ENCODE measurements around the gene ECSIT.

The ECSIT gene

GRCh38 chr19:11551603-11552235, 22.8 kb upstream of the ECSIT start:
- intact Hi-C loops (cut with DNase I; ENCODE audit: low total_unique reads), result no loop called here
- Histone ChIP-seq H3K27me3 (no peaks in the 10 kb centered on the region), H3K36me3 (peaks cover 49 to 80% (median 61%) of the 10 kb centered on the region in 3 donors), H3K27ac (peak overlapping the region; percentile 93 to 95), H3K4me1 (peaks cover 0 to 47% (median 23%) of the 10 kb centered on the region in 4 donors), H3K4me3 (peak overlapping the region; percentile 32 to 33), H3K9me3 (no peaks in the 10 kb centered on the region)
- TF ChIP-seq CTCF (IDR thresholded peaks at IDR 0.05), result peak; percentile 50 to 55
- peak; percentile 39 to 87 for DNase-seq

- intact Hi-C loops (cut with DNase I; ENCODE audit: low total_unique reads), result no loop called here
- H3K27me3 ChIP-seq, result no peaks in the 10 kb centered on the region
- peaks cover 63 to 80% (median 70%) of the 10 kb centered on the region in 3 donors for H3K36me3 ChIP-seq
- peaks cover 0 to 53% (median 20%) of the 10 kb centered on the region in 4 donors for H3K4me1 ChIP-seq
- H3K4me3 ChIP-seq, result no peak overlapping the region
- no peak for TF ChIP-seq CTCF (IDR thresholded peaks at IDR 0.05)
- H3K27ac ChIP-seq, result peak overlapping the region; percentile 93 to 95
- no peaks in the 10 kb centered on the region for H3K9me3 ChIP-seq
- DNase-seq, result no peak
These were observed 21.3 kb upstream of the ECSIT start for GRCh38 chr19:11550265-11550664.

- Histone ChIP-seq H3K9me3 (no peaks in the 10 kb centered on the region), H3K27me3 (no peaks in the 10 kb centered on the region), H3K27ac (peak overlapping the region; percentile 93 to 95), H3K4me3 (no peak overlapping the region), H3K36me3 (peaks cover 71 to 81% (median 71%) of the 10 kb centered on the region in 3 donors), H3K4me1 (peaks cover 0 to 59% (median 21%) of the 10 kb centered on the region in 4 donors)
- no peak for DNase-seq
- TF ChIP-seq CTCF (IDR thresholded peaks at IDR 0.05), result no peak
- intact Hi-C loops (cut with DNase I; ENCODE audit: low total_unique reads), result no loop called here
These were observed 20.5 kb upstream of the ECSIT start for GRCh38 chr19:11549386-11549953.

GRCh38 chr19:11547929-11548700, 19.2 kb upstream of the ECSIT start:
- no peak for TF ChIP-seq CTCF (IDR thresholded peaks at IDR 0.05)
- intact Hi-C loops (cut with DNase I; ENCODE audit: low total_unique reads), result no loop called here
- no peak for DNase-seq

GRCh38 chr19:11541238-11541637, 12.3 kb upstream of the ECSIT start:
- DNase-seq, result no peak
- peak overlapping the region; percentile 94 to 98 for H3K27ac ChIP-seq
- no peak for TF ChIP-seq CTCF (IDR thresholded peaks at IDR 0.05)

More at GRCh38 chr19:11547929-11548700, 19.2 kb upstream of the ECSIT start:
- Histone ChIP-seq H3K27ac (peak overlapping the region in 1 of 2 donors; percentile 98), H3K27me3 (no peaks in the 10 kb centered on the region), H3K36me3 (peaks cover 67 to 73% (median 73%) of the 10 kb centered on the region in 3 donors), H3K4me1 (peaks cover 0 to 72% (median 24%) of the 10 kb centered on the region in 4 donors), H3K9me3 (no peaks in the 10 kb centered on the region), H3K4me3 (no peak overlapping the region)

More at GRCh38 chr19:11541238-11541637, 12.3 kb upstream of the ECSIT start:
- peaks cover 0 to 66% (median 31%) of the 10 kb centered on the region in 4 donors for H3K4me1 ChIP-seq
- no peaks in the 10 kb centered on the region for H3K27me3 ChIP-seq
- peak overlapping the region; percentile 70 to 81 for H3K4me3 ChIP-seq
- H3K9me3 ChIP-seq, result no peaks in the 10 kb centered on the region
- intact Hi-C loops (cut with DNase I; ENCODE audit: low total_unique reads), result no loop called here
- peaks cover 32 to 46% (median 43%) of the 10 kb centered on the region in 3 donors for H3K36me3 ChIP-seq

Measured in tibial artery (tissue), 4 donors.